HG03159 (cell line): ENCODE results near the gene CLDN19.
"Not testable (repeated sequence)": the region's sequence is repeated elsewhere in the genome, so short reads cannot be mapped to it uniquely, and the experiment has no call there.

Experiments used
- ATAC-seq: cut with Tn5 transposase; IDR thresholded peaks from one replicate; pipeline ENCODE4 v1.9.1; 2021; ENCODE audit warnings: mild to moderate bottlenecking, moderate library complexity; ENCODE audit not compliant: unreplicated experiment

Gene CLDN19

DNA sequence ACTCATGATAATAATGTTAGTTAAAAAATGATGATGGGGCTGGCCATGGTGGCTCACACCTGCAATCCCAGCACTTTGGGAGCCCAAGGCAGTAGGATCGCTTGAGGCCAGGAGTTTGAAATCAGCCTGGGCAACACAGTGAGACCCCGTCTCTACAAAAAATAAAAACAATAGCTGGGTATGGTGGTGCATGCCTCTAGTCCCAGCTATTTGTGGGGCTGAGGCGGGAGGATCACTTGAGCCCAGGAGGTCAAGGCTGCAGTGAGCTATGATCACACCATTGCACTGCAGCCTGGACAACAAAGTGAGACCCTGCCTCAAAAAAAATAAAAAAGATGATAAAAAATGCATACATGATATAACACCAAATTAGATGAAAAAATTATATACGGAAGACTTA is 21.5 kb upstream of the CLDN19 start:
- ATAC-seq = no peak

- no peak for ATAC-seq
These were observed 19.1 kb upstream of the CLDN19 start for GRCh38 chr1:42759114-42759513.

- no peak for ATAC-seq
These were observed 18.6 kb upstream of the CLDN19 start for GRCh38 chr1:42758641-42759040.

GRCh38 chr1:42757892-42758275 is 17.8 kb upstream of the CLDN19 start:
- ATAC-seq = no peak

DNA sequence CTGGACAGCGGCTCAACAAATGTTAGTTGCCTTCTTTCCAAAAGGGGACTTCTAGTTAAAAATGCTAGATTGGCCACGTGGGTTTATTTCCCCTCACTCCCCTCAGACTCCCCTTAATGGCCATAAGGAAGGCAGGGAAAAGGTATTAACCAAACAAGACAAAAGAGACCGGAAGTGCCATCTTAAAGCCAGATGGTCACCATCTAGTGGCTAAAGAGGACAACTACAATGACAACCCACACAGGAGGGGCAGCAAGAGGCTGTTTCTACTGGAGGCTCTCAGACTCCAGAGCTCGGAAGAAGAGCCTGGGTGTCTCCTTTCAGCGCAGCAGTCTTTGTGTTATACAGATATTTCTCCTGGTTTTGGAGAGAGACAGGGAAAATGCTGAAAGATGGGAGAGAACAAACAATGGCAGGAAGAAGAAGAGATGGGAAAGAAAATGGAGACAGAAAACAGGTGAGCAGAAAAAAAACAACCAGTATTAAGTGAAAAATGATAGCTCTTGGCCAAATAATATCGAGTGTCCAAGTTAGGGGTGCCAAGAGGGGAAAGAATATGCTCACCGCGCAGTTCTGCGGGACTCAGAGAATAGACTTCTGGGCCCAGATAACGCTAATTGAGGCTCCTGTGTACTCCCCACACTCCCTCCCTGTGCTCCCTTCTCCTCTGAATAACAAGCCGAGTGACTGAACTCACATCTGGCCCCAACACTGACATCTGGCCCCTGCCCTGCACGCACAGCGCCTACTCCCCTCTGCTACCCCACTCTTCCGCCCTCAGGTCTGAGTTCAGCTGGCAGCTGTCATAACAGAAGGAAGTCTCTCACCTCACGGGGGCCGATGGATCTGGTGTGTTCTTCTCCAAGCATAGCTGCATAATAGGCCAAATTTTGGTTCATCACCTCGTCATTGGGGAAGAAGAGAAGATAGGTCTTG is 17.2 kb upstream of the CLDN19 start:
- ATAC-seq = no peak

- no peak for ATAC-seq
These were observed 13.0 kb upstream of the CLDN19 start for GRCh38 chr1:42753070-42753469.

GRCh38 chr1:42752284-42752683 is 12.2 kb upstream of the CLDN19 start:
- no peak for ATAC-seq

GRCh38 chr1:42751511-42752070 is 11.6 kb upstream of the CLDN19 start:
- ATAC-seq = not testable (repeated sequence)

GRCh38 chr1:42750041-42750440 is 10.0 kb upstream of the CLDN19 start:
- no peak for ATAC-seq

- ATAC-seq = no peak
These were observed 8.7 kb upstream of the CLDN19 start for GRCh38 chr1:42748461-42749410.

DNA sequence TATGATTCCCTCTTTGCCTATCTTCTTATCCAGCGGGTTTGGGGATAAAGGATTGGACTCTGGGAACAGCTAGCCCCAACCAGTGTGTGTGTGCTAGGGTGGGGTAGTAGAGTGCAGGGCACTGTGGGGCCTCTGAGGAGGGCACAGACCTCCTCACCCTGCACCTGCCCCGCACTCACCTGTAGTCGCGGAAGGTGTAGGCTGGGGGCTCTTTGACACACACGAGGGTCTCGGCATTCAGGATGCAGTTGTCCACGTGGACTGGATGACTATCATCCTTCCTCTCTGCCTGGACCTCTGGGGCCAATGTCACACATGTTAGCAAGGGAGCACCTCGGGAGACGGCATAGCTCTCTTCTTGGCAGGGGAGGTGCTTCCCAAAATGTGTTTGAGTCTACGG is 8.0 kb upstream of the CLDN19 start:
- ATAC-seq = no peak

DNA sequence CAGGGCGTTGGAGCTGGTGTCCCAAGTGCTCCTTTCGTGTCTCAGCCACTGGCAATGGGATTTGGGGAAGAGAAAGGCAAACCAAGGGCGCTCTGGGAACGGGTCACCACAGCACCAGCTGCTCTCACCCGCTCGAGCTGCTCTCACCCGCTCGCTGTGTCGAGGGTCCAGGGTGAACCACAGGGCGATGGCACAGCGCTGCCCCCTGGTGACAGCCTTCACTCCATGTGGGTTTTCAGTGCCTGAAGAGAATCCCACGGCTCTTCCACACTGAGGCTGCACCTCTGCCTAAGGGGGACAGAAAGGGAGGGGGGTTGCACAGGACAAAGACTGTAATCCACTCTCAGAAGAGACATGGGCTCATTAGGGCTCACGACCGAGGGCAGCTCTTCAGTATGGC is 7.1 kb upstream of the CLDN19 start:
- no peak for ATAC-seq

DNA sequence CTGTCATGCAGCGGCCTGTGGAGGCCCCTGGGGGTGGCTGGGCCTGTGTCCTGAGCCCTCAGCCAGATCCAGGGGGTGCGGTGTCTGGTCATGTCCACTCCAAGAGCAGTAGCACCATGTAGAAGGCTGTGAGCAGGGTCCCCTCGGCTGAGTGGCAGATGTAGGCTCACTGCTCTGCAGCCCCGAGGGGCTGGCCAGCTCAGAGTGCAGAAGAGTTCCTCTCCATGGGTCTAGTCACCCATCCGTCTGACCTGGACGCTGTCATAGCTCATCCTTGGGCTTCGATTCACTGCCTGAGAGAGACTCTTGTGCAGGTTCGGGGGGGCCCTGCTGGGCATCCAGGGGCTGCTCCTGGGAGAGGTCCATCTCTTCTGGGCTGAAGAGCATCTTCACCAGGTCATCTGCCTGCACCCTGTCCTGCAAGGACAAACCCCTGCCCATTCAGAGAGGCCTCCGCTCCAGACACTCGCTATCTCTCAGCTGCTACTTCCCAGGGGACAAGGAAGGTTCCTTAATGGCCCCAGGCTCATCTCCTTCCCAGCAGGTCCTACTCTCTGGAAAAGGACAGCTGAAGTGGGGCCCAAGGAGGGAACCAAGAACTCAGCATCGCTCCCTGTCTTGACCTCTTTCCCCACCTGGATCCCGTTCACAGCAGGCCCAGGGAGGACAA is 6.5 kb upstream of the CLDN19 start:
- ATAC-seq = no peak

DNA sequence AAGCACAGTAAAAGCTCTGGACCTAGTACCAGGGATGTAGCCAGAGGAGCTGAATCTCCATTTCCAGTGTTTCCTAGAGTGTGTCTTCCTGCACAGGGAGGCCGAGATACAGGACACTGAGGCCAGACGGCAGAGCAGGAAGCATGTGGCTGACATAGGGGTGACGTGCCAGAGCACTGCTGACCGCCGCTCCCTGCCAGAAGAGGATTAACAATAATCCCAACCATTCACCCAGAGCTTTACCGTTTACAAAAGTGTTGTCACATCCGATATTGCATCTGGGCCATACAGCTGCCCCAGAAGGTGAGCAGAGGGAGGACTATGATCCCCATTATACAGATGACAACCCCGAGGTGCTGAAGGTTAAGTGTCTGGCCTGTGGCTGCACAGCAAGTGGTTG is 5.8 kb upstream of the CLDN19 start:
- ATAC-seq = no peak

DNA sequence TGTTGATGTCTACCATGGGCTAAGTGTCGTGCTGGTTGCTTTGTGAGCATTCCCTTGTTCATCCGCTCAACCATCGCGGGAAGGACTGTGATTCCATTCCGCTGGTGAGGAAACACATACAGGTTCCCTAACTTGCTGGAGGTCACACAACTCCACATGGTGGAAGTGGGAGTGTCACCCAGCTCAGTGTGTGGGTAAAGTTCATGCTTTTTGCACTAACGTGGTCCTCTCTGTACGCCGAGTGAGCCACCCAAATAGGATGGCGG is 4.0 kb upstream of the CLDN19 start:
- ATAC-seq = no peak

DNA sequence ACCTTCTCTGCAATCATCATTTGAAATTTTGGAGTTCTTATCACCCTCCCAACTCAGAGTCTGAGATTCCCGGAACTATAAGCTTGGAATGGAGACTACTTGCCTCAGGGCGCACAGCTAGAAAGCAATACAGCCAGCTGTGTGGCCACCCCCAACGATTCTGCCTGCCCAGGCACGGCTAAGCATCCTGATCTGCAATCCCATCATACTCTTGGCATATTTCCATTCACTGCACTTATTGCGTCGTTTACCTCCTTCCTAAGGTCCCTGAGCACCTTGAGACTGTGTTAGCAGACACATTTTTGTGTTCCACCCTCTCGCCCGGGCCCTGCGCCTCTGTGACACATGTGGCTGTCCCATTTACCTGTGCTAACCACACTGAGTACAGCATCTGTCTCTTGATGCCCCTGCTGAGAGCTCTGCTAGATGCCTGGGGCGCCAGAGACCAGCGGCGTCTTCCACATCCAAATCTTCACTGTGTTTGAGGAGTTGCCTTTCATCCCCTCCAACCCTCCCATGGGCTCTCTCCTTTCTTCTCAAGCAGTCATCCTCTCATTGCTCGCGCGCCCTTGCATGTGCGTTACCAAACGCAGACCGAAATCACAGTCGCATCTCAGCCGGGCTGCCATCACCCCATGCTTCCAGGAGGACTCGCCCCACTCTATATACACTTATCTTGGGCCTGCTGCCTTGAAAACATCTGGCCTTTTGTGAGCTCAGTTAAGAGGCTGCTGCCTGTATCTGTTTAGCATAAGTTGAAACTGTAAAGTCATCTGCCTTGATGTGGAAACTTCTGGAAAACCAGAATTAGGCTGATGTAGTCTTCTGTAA is 3.5 kb upstream of the CLDN19 start:
- ATAC-seq = no peak

DNA sequence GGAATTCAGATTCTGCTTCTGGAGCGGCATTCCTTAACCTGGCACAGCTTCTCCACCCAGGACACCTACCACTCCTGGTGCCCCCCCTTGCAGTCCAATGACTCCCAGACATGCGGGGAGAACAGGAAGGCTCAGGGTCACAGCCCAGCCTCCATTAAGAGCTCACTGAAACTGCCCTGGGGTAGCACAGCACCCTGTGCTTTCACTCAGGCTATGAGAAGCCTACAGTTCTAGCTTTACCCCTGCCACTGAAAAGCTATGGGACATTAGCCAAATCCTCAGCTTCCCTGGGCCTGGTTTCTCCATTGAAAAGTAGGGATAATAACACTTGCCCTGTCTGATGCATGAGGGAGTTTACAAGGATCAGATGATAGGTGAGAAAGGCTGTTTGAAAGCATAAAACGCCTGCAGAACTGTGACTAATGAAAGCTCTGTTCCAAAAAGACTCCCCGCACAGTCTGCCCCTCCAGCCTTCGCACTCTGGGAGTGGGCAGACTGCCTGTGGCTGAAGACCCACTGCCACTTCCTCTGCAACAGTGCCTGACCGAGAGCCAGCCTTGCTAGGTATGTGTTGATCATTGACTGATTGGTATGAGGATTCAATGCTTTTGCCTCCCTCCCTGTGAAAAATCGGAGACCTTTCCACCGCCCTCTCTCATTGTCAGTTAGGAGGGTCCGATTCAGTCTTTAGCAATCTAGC is 2.7 kb upstream of the CLDN19 start:
- no peak for ATAC-seq

GRCh38 chr1:42742141-42742540 is 2.1 kb upstream of the CLDN19 start:
- no peak for ATAC-seq

DNA sequence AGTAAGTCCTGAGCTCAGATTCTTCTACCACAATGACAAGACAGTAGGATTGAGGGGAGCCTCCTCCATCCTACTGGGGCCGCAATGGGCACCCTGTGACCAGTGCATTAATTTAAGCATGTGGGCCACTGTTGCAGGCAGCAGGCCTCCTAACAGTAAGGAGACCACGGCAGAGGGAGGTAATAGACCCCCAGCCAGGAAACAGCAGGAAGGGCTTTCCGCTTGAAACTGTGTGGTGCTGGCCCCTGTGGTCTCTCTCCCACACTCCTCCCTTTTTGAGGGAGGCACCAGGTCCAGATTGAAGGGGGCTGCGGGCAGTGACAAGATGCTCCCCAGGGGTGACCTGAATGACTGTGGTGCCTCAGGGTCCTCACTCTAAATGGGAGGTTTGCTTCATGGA is 1.7 kb upstream of the CLDN19 start:
- no peak for ATAC-seq
